Panc1 (cell line): ENCODE results near the gene PCDHA9.

Experiments used
- POLR2AphosphoS5 ChIP-seq: IDR thresholded peaks from 2 replicates; pipeline ENCODE4 v1.6.1; 2012; ENCODE audit warnings: mild to moderate bottlenecking, low read depth, low read length, moderate library complexity
- TF ChIP-seq, protein P1 (sequence below): fragments of 450-650 bp; IDR thresholded peaks from 2 replicates; pipeline ENCODE4 v1.5.1; 2017; ENCODE audit warnings: mild to moderate bottlenecking

DNA sequence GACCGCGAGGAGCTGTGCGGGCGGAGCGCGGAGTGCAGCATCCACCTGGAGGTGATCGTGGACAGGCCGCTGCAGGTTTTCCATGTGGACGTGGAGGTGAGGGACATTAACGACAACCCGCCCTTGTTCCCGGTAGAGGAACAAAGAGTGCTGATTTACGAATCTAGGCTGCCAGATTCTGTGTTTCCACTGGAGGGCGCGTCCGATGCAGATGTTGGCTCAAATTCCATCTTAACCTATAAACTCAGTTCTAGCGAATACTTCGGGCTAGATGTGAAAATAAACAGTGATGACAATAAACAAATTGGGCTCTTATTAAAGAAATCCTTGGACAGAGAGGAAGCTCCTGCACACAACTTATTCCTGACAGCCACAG is 19.8 kb upstream of the PCDHA9 start:
- TF ChIP-seq, protein P1, sequence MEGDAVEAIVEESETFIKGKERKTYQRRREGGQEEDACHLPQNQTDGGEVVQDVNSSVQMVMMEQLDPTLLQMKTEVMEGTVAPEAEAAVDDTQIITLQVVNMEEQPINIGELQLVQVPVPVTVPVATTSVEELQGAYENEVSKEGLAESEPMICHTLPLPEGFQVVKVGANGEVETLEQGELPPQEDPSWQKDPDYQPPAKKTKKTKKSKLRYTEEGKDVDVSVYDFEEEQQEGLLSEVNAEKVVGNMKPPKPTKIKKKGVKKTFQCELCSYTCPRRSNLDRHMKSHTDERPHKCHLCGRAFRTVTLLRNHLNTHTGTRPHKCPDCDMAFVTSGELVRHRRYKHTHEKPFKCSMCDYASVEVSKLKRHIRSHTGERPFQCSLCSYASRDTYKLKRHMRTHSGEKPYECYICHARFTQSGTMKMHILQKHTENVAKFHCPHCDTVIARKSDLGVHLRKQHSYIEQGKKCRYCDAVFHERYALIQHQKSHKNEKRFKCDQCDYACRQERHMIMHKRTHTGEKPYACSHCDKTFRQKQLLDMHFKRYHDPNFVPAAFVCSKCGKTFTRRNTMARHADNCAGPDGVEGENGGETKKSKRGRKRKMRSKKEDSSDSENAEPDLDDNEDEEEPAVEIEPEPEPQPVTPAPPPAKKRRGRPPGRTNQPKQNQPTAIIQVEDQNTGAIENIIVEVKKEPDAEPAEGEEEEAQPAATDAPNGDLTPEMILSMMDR, result no peak
- no peak for TF ChIP-seq POLR2AphosphoS5
